Measurements from ENCODE around the gene CEP83.
A peak's percentile ranks its signal among the peaks of the same experiment; 100 is the strongest.

CEP83 gene

GRCh38 chr12:94305130-94305957 lies 154.3 kb downstream of the CEP83 start:
- no peak for DNase-seq (ENCODE audit: low spot score)

GRCh38 chr12:94304566-94305061 lies 155.1 kb downstream of the CEP83 start:
- no peak for DNase-seq (ENCODE audit: low spot score)

GRCh38 chr12:94304012-94304411 lies 155.7 kb downstream of the CEP83 start:
- no peak for DNase-seq (ENCODE audit: low spot score)

- no peak for DNase-seq (ENCODE audit: low spot score)
These were observed 159.8 kb downstream of the CEP83 start for GRCh38 chr12:94299846-94300245.

GRCh38 chr12:94297876-94298505 lies 161.7 kb downstream of the CEP83 start:
- no peak for DNase-seq (ENCODE audit: low spot score)

GRCh38 chr12:94297096-94297699 lies 162.5 kb downstream of the CEP83 start:
- DNase-seq (ENCODE audit: low spot score) = no peak

GRCh38 chr12:94290353-94290752 lies 169.3 kb downstream of the CEP83 start:
- no peak for DNase-seq (ENCODE audit: low spot score)

- DNase-seq (ENCODE audit: low spot score) = peak; percentile 59
These were observed 170.0 kb downstream of the CEP83 start for GRCh38 chr12:94289461-94290312.

- no peak for DNase-seq (ENCODE audit: low spot score)
These were observed 172.4 kb downstream of the CEP83 start for GRCh38 chr12:94287245-94287628.

- no peak for DNase-seq (ENCODE audit: low spot score)
These were observed 173.0 kb downstream of the CEP83 start for GRCh38 chr12:94286583-94287244.

GRCh38 chr12:94285943-94286582 lies 173.6 kb downstream of the CEP83 start:
- DNase-seq (ENCODE audit: low spot score) = no peak

- no peak for DNase-seq (ENCODE audit: low spot score)
These were observed 174.8 kb downstream of the CEP83 start for GRCh38 chr12:94284859-94285258.

- no peak for DNase-seq (ENCODE audit: low spot score)
These were observed 175.6 kb downstream of the CEP83 start for GRCh38 chr12:94284046-94284445.

GRCh38 chr12:94282675-94283074 lies 177.0 kb downstream of the CEP83 start:
- no peak for DNase-seq (ENCODE audit: low spot score)

- DNase-seq (ENCODE audit: low spot score) = no peak
These were observed 179.6 kb downstream of the CEP83 start for GRCh38 chr12:94280063-94280462.

GRCh38 chr12:94277426-94278000 lies 182.2 kb downstream of the CEP83 start:
- no peak for DNase-seq (ENCODE audit: low spot score)

GRCh38 chr12:94276725-94277124 lies 182.9 kb downstream of the CEP83 start:
- DNase-seq (ENCODE audit: low spot score) = no peak

- no peak for DNase-seq (ENCODE audit: low spot score)
These were observed 186.4 kb downstream of the CEP83 start for GRCh38 chr12:94273272-94273671.

GRCh38 chr12:94272280-94272679 lies 187.4 kb downstream of the CEP83 start:
- DNase-seq (ENCODE audit: low spot score) = no peak

GRCh38 chr12:94271351-94271750 lies 188.3 kb downstream of the CEP83 start:
- DNase-seq (ENCODE audit: low spot score) = no peak
